Spleen (tissue), 11 donors: ENCODE data around the gene TNNI3K. TPM values are rescaled to one million over a fixed set of nuclear protein-coding genes. Genes with fewer than 3 reads are reported as not detected.

Source experiments
- DNase-seq: peaks from one replicate; pipeline ENCODE4 v3.0.0-alpha.2; 2020
- H3K27ac ChIP-seq, 8 donors: fragments of 200-600 bp; sonication (generic) in 7 of 8; 1 replicate in 4 of 8; 2 replicates in 4 of 8; pipeline versions ENCODE4 v1.5.0 to v1.8.0; 2016 to 2021; ENCODE audit warnings: inconsistent platforms in 4 of 8, mild to moderate bottlenecking in 4 of 8, moderate library complexity in 1 of 8
- H3K27me3 ChIP-seq, 7 donors: fragments of 200-600 bp; sonication (generic) in 6 of 7; replicated peaks in 1 of 7; 1 replicate in 4 of 7; 2 replicates in 3 of 7; pipeline versions ENCODE4 v1.5.0 to v1.8.0; 2016 to 2021; ENCODE audit warnings: inconsistent platforms in 3 of 7, mild to moderate bottlenecking in 1 of 7
- H3K36me3 ChIP-seq, 6 donors: fragments of 200-600 bp; sonication (generic) in 5 of 6; 1 replicate in 4 of 6; 2 replicates in 2 of 6; pipeline versions ENCODE4 v1.5.0 to v1.8.0; 2016 to 2021; ENCODE audit warnings: inconsistent platforms in 2 of 6
- H3K4me1 ChIP-seq, 6 donors: fragments of 200-600 bp; sonication (generic) in 5 of 6; 1 replicate in 3 of 6; 2 replicates in 3 of 6; pipeline versions ENCODE4 v1.5.0 to v1.8.0; 2016 to 2021; ENCODE audit warnings: inconsistent platforms in 3 of 6
- H3K4me3 ChIP-seq, 8 donors: fragments of 200-600 bp; sonication (generic) in 7 of 8; 1 replicate in 4 of 8; 2 replicates in 4 of 8; pipeline versions ENCODE4 v1.5.0 to v1.8.0; 2016 to 2021; ENCODE audit warnings: inconsistent platforms in 4 of 8, mild to moderate bottlenecking in 4 of 8, moderate library complexity in 2 of 8
- H3K9me3 ChIP-seq, 8 donors: fragments of 200-600 bp; sonication (generic) in 7 of 8; 1 replicate in 4 of 8; 2 replicates in 4 of 8; pipeline versions ENCODE4 v1.5.0 to v1.8.0; 2016 to 2021; ENCODE audit warnings: inconsistent platforms in 4 of 8
- POLR2A ChIP-seq, 3 donors: fragments of 450-650 bp; IDR thresholded peaks; one replicate each; pipeline ENCODE4 v1.5.1; 2017; ENCODE audit warnings: antibody characterized with exemption in 3 of 3, mild to moderate bottlenecking in 1 of 3
- POLR2AphosphoS5 ChIP-seq, 3 donors: sonication (generic); formaldehyde crosslinking; IDR thresholded peaks; one replicate each; pipeline ENCODE4 v1.5.1; 2017; ENCODE audit warnings: antibody characterized with exemption in 3 of 3
- WGBS, 5 donors: extraction: QIAGEN DNeasy Blood & Tissue Kit in 3 of 5; methylation state at CpG; one replicate each; pipeline versions ENCODE4 v1.1.5 to v1.1.7; 2013 to 2018; 5-methylcytosine and 5-hydroxymethylcytosine counted together
- intact Hi-C: fragments of 100-400 bp; cut with DNase I; formaldehyde crosslinking; loops from one replicate; pipeline ENCODE4 v1.15.0; 2023; ENCODE audit warnings: low total_unique reads
- polyA plus RNA-seq, 3 donors: library from polyadenylated mRNA; stranded (reverse); fragments of 200-250 nt; gene quantifications; one replicate each; pipeline ENCODE4 v1.2.1, GENCODE V29; 2013
- total RNA-seq, 7 donors: library from RNA; depleted of rRNA in 3 of 7; stranded (reverse); fragments of >200 nt in 3 of 7; fragmentation: NEBNext Ultra II Directional in 4 of 7; extraction: Animal tissue kit (Norgen Biotek cat#: 25700) in 4 of 7; gene quantifications; one replicate each; pipeline versions ENCODE4 v1.1.0 to v1.2.1, GENCODE V29; 2016 to 2021
- TF ChIP-seq, protein P1 (sequence below), 11 experiments: fragments of 200-600 bp in 7 of 11; fragments of 450-650 bp in 4 of 11; sonication (generic) in 4 of 11; IDR thresholded peaks in 8 of 11; conservative IDR thresholded peaks in 3 of 11; 1 replicate in 7 of 11; 2 replicates in 4 of 11; pipeline versions ENCODE4 v1.4.0 to v1.8.0; 2016 to 2021; ENCODE audit warnings: antibody characterized with exemption in 11 of 11, inconsistent platforms in 4 of 11, mild to moderate bottlenecking in 1 of 11
- donor health status: healthy with polysubstance abuse.
- donor health status: DM: no; HTN: no; CAD: no; lungs with moderate emphysema.
- donor health status: DM: no; HTN: no; CAD: no.
- donor health status: Bipolar disorder and iron deficiency.
- donor health status: healthy.
- donor health status: DM: no; HTN: no; CAD: no.
- donor health status: DM: yes; HTN: yes; CAD: no.

TNNI3K gene
- total and polyA plus RNA-seq, 10 donors = 0.41 to 6.2 (median 2.8) TPM; not detected in 1

- H3K27me3 ChIP-seq = no peaks in the 10 kb centered on the region
- TF ChIP-seq POLR2A (IDR thresholded peaks at IDR 0.05) = no peak
- TF ChIP-seq, protein P1, sequence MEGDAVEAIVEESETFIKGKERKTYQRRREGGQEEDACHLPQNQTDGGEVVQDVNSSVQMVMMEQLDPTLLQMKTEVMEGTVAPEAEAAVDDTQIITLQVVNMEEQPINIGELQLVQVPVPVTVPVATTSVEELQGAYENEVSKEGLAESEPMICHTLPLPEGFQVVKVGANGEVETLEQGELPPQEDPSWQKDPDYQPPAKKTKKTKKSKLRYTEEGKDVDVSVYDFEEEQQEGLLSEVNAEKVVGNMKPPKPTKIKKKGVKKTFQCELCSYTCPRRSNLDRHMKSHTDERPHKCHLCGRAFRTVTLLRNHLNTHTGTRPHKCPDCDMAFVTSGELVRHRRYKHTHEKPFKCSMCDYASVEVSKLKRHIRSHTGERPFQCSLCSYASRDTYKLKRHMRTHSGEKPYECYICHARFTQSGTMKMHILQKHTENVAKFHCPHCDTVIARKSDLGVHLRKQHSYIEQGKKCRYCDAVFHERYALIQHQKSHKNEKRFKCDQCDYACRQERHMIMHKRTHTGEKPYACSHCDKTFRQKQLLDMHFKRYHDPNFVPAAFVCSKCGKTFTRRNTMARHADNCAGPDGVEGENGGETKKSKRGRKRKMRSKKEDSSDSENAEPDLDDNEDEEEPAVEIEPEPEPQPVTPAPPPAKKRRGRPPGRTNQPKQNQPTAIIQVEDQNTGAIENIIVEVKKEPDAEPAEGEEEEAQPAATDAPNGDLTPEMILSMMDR (IDR thresholded peaks at IDR 0.05 in 8 of 11, conservative IDR thresholded peaks at IDR 0.05 in 3 of 11) = no peak
- no peak for TF ChIP-seq POLR2AphosphoS5 (IDR thresholded peaks at IDR 0.05)
- no peak for DNase-seq
- H3K4me1 ChIP-seq = peaks cover 0 to 3% (median 0%) of the 10 kb centered on the region in 6 donors
- no peak overlapping the region for H3K4me3 ChIP-seq
- H3K27ac ChIP-seq = peak overlapping the region in 2 of 8 donors; percentile 11 to 47
- H3K9me3 ChIP-seq = peaks cover 0 to 4% (median 0%) of the 10 kb centered on the region in 8 donors
- 72 to 84% (median 79%) methylated on average over 6 of the region's 6 CpGs for WGBS, 5 donors
- intact Hi-C loops = no loop called here
- no peaks in the 10 kb centered on the region for H3K36me3 ChIP-seq
These were observed 228.8 kb downstream of the TNNI3K start for GRCh38 chr1:74464037-74464436.

- Histone ChIP-seq H3K4me1 (peaks cover 0 to 10% (median 0%) of the 10 kb centered on the region in 6 donors), H3K36me3 (no peaks in the 10 kb centered on the region), H3K4me3 (no peak overlapping the region), H3K27ac (no peak overlapping the region), H3K27me3 (no peaks in the 10 kb centered on the region), H3K9me3 (peaks cover 0 to 4% (median 0%) of the 10 kb centered on the region in 8 donors)
- no peak for TF ChIP-seq POLR2A (IDR thresholded peaks at IDR 0.05)
- TF ChIP-seq, protein P1 (IDR thresholded peaks at IDR 0.05 in 8 of 11, conservative IDR thresholded peaks at IDR 0.05 in 3 of 11) = no peak
- intact Hi-C loops = no loop called here
- 91 to 97% (median 94%) methylated on average over 10 to 24 of the region's 24 CpGs for WGBS, 5 donors
- peak; percentile 71 for DNase-seq
These were observed 230.1 kb downstream of the TNNI3K start for GRCh38 chr1:74465193-74465681.

- no peak overlapping the region for H3K27ac ChIP-seq
- peaks cover 0 to 4% (median 0%) of the 10 kb centered on the region in 8 donors for H3K9me3 ChIP-seq
- no peaks in the 10 kb centered on the region for H3K36me3 ChIP-seq
- no peak overlapping the region for H3K4me3 ChIP-seq
- H3K4me1 ChIP-seq = peaks cover 0 to 10% (median 0%) of the 10 kb centered on the region in 6 donors
- intact Hi-C loops = no loop called here
- 77 to 88% (median 84%) methylated on average over 3 of the region's 3 CpGs for WGBS, 5 donors
- H3K27me3 ChIP-seq = no peaks in the 10 kb centered on the region
- DNase-seq = no peak
- TF ChIP-seq POLR2A (IDR thresholded peaks at IDR 0.05) (no peak), POLR2AphosphoS5 (IDR thresholded peaks at IDR 0.05) (no peak)
- TF ChIP-seq, protein P1 (IDR thresholded peaks at IDR 0.05 in 8 of 11, conservative IDR thresholded peaks at IDR 0.05 in 3 of 11) = no peak
These were observed 232.7 kb downstream of the TNNI3K start for GRCh38 chr1:74467786-74468377.

GRCh38 chr1:74468982-74469603 lies 233.9 kb downstream of the TNNI3K start:
- intact Hi-C loops = no loop called here
- Histone ChIP-seq H3K4me1 (peaks cover 0 to 10% (median 0%) of the 10 kb centered on the region in 6 donors), H3K9me3 (peaks cover 0 to 4% (median 0%) of the 10 kb centered on the region in 8 donors), H3K27ac (no peak overlapping the region), H3K27me3 (no peaks in the 10 kb centered on the region), H3K36me3 (no peaks in the 10 kb centered on the region), H3K4me3 (no peak overlapping the region)
- no peak for TF ChIP-seq POLR2AphosphoS5 (IDR thresholded peaks at IDR 0.05)
- TF ChIP-seq, protein P1 (IDR thresholded peaks at IDR 0.05 in 8 of 11, conservative IDR thresholded peaks at IDR 0.05 in 3 of 11) = peak in 7 of 11 experiments; percentile 20 to 61 (median 52)
- no peak for DNase-seq
- 6 to 19% (median 13%) methylated on average over 2 of the region's 2 CpGs for WGBS, 5 donors
